HTERT RPE-1 (cell line): ENCODE data around the gene APOC4.
"Not testable (repeated sequence)": the region's sequence is repeated elsewhere in the genome, so short reads cannot be mapped to it uniquely, and the experiment has no call there.

ENCODE experiments used
- in situ Hi-C: fragments of 300-500 bp; cut with MboI; formaldehyde crosslinking; loops from 4 replicates; pipeline ENCODE4 v1.14.3; 2020; ENCODE audit warnings: low sequenced_read_pairs

Gene APOC4, protein sequence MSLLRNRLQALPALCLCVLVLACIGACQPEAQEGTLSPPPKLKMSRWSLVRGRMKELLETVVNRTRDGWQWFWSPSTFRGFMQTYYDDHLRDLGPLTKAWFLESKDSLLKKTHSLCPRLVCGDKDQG

GRCh38 chr19:44942067-44942571, at the start of gene APOC4:
APOC4 (plus strand) TSS chr19:44942237; CDS start chr19:44942278, 41 bp downstream.
- in situ Hi-C loops: no loop called here

- in situ Hi-C loops: no loop called here
These were observed 49.1 kb upstream of the APOC4 start for GRCh38 chr19:44892932-44893331.

- in situ Hi-C loops: no loop called here
These were observed 48.5 kb upstream of the APOC4 start for GRCh38 chr19:44893332-44894051.

GRCh38 chr19:44894052-44894400, 48.0 kb upstream of the APOC4 start:
- in situ Hi-C loops: no loop called here

- in situ Hi-C loops: no loop called here
These were observed 47.1 kb upstream of the APOC4 start for GRCh38 chr19:44894946-44895345.

DNA sequence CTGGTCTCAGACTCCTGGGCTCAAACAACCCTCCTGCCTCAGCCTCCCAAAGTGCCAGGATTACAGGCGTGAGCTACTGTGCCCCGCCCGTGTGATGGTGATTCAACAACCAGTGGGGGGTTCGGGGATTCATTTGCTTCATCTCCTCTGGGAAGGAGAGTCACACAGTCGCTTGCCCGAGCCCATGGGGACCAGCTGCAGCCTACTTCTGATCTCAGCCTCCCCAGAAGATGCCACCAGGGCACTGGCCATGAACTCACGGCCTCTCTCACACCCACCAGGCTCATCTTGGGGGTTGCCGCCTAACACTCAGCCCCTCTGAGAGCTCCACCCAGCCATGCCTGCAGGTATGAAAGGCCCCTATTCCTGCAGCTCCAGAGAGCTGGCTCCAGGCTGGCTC, 44.2 kb upstream of the APOC4 start:
- in situ Hi-C loops: no loop called here

DNA sequence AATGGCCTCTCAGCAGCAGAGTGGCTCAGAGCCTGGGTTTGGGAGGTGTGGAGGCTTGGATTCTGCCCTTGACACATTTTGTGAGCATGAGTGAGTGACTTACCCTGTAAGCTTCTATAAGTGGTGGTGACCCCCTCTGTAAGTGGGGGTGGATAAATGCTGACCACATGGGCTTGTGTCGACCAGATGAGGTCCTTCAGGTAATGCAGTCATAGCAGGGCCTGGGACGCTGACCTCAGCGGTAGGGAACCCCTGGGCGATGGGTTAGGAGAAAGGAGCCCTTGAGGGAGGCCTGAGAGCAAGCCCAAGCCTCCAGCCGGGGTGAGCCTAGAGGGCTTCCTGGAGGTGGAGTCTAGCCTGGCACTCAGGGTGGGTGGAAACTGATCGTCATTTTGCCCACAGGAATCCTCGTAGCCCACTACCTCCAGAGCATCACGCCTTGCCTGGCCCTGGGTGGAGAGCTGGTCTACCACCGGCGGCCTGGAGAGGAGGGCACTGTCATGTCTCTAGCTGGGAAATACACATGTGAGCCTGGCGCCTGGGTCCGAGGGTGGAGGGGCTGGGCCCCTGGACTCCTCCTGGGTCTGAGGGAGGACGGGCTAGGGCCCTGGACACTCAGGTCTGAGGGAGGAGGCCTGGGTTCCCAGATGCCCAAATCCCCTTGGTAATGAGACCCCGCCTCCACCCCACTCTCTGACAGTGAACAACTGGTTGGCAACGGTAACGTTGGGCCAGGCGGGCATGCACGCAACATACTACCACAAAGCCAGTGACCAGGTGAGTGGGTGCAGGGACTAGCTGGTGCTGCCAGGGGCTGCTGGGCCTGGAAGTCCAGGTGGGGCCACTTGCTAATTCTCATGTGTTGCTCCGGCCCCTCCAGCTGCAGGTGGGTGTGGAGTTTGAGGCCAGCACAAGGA, 41.5 kb upstream of the APOC4 start:
- in situ Hi-C loops: no loop called here

GRCh38 chr19:44903216-44903601, 38.8 kb upstream of the APOC4 start:
- in situ Hi-C loops: no loop called here

- in situ Hi-C loops: no loop called here
These were observed 38.2 kb upstream of the APOC4 start for GRCh38 chr19:44903602-44904425.

DNA sequence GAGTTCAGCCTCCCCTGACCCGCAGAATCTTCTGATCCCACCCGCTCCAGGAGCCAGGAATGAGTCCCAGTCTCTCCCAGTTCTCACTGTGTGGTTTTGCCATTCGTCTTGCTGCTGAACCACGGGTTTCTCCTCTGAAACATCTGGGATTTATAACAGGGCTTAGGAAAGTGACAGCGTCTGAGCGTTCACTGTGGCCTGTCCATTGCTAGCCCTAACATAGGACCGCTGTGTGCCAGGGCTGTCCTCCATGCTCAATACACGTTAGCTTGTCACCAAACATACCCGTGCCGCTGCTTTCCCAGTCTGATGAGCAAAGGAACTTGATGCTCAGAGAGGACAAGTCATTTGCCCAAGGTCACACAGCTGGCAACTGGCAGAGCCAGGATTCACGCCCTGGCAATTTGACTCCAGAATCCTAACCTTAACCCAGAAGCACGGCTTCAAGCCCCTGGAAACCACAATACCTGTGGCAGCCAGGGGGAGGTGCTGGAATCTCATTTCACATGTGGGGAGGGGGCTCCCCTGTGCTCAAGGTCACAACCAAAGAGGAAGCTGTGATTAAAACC, 37.5 kb upstream of the APOC4 start:
- in situ Hi-C loops: no loop called here

GRCh38 chr19:44905437-44906160, 36.4 kb upstream of the APOC4 start, which contains the start of gene APOE:
APOE (plus strand) TSS chr19:44905796; CDS start chr19:44906625, 829 bp downstream.
- in situ Hi-C loops: no loop called here

DNA sequence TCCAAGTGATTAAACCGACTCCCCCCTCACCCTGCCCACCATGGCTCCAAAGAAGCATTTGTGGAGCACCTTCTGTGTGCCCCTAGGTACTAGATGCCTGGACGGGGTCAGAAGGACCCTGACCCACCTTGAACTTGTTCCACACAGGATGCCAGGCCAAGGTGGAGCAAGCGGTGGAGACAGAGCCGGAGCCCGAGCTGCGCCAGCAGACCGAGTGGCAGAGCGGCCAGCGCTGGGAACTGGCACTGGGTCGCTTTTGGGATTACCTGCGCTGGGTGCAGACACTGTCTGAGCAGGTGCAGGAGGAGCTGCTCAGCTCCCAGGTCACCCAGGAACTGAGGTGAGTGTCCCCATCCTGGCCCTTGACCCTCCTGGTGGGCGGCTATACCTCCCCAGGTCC, 34.4 kb upstream of the APOC4 start:
- in situ Hi-C loops: no loop called here

DNA sequence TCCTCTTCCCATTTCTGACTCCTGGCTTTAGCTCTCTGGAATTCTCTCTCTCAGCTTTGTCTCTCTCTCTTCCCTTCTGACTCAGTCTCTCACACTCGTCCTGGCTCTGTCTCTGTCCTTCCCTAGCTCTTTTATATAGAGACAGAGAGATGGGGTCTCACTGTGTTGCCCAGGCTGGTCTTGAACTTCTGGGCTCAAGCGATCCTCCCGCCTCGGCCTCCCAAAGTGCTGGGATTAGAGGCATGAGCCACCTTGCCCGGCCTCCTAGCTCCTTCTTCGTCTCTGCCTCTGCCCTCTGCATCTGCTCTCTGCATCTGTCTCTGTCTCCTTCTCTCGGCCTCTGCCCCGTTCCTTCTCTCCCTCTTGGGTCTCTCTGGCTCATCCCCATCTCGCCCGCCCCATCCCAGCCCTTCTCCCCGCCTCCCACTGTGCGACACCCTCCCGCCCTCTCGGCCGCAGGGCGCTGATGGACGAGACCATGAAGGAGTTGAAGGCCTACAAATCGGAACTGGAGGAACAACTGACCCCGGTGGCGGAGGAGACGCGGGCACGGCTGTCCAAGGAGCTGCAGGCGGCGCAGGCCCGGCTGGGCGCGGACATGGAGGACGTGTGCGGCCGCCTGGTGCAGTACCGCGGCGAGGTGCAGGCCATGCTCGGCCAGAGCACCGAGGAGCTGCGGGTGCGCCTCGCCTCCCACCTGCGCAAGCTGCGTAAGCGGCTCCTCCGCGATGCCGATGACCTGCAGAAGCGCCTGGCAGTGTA, 33.8 kb upstream of the APOC4 start:
- in situ Hi-C loops: no loop called here

DNA sequence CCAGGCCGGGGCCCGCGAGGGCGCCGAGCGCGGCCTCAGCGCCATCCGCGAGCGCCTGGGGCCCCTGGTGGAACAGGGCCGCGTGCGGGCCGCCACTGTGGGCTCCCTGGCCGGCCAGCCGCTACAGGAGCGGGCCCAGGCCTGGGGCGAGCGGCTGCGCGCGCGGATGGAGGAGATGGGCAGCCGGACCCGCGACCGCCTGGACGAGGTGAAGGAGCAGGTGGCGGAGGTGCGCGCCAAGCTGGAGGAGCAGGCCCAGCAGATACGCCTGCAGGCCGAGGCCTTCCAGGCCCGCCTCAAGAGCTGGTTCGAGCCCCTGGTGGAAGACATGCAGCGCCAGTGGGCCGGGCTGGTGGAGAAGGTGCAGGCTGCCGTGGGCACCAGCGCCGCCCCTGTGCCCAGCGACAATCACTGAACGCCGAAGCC, 33.2 kb upstream of the APOC4 start:
- in situ Hi-C loops: no loop called here

DNA sequence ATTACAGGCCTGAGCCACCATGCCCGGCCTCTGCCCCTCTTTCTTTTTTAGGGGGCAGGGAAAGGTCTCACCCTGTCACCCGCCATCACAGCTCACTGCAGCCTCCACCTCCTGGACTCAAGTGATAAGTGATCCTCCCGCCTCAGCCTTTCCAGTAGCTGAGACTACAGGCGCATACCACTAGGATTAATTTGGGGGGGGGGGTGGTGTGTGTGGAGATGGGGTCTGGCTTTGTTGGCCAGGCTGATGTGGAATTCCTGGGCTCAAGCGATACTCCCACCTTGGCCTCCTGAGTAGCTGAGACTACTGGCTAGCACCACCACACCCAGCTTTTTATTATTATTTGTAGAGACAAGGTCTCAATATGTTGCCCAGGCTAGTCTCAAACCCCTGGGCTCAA, 32.3 kb upstream of the APOC4 start:
- in situ Hi-C loops: no loop called here

GRCh38 chr19:44911896-44912295, 30.1 kb upstream of the APOC4 start:
- in situ Hi-C loops: not testable (repeated sequence)

GRCh38 chr19:44912854-44913253, 29.2 kb upstream of the APOC4 start:
- in situ Hi-C loops: no loop called here

- in situ Hi-C loops: not testable (repeated sequence)
These were observed 28.3 kb upstream of the APOC4 start for GRCh38 chr19:44913512-44914432.
